Subcutaneous adipose tissue (tissue), 4 donors: ENCODE results near the gene GBP6. TPM values are rescaled to one million over a fixed set of nuclear protein-coding genes. Genes with fewer than 3 reads are reported as not detected.

Experiments used
- CTCF ChIP-seq: fragments of 450-650 bp; IDR thresholded peaks from one replicate; pipeline ENCODE4 v1.5.1; 2016; ENCODE audit warnings: low read depth, mild to moderate bottlenecking, control low read depth, antibody characterized with exemption, moderate library complexity
- total RNA-seq, 4 donors: library from RNA; depleted of rRNA; stranded (reverse); fragments of >200 nt; gene quantifications; one replicate each; pipeline ENCODE4 v1.1.0, GENCODE V29; 2016

GBP6 gene
- not detected for total RNA-seq

- no peak for TF ChIP-seq CTCF
Measured at GRCh38 chr1:89363638-89364536, at the start of gene GBP6. Gene GBP6, plus strand, starts transcription at chr1:89364059. Its CDS starts 4,493 bp downstream, at chr1:89368552.

- no peak for TF ChIP-seq CTCF
Measured at GRCh38 chr1:89322402-89322801, 41.5 kb upstream of the GBP6 start.

GRCh38 chr1:89331890-89332289 lies 32.0 kb upstream of the GBP6 start:
- no peak for TF ChIP-seq CTCF

- no peak for TF ChIP-seq CTCF
Measured at GRCh38 chr1:89332461-89332860, 31.4 kb upstream of the GBP6 start.

GRCh38 chr1:89335486-89335885 lies 28.4 kb upstream of the GBP6 start:
- no peak for TF ChIP-seq CTCF

GRCh38 chr1:89337903-89338302 lies 26.0 kb upstream of the GBP6 start:
- no peak for TF ChIP-seq CTCF

- no peak for TF ChIP-seq CTCF
Measured at GRCh38 chr1:89339039-89339438, 24.8 kb upstream of the GBP6 start.
